EH (cell line): ENCODE measurements around the gene SGSM1.
A peak's percentile ranks its signal among the peaks of the same experiment; 100 is the strongest.
"Not testable (repeated sequence)": the region's sequence is repeated elsewhere in the genome, so short reads cannot be mapped to it uniquely, and the experiment has no call there.

Experiments used
- DNase-seq: peaks from one replicate; pipeline ENCODE4 v3.0.0-alpha.2; 2015; ENCODE audit warnings: low read depth

Gene SGSM1

DNA sequence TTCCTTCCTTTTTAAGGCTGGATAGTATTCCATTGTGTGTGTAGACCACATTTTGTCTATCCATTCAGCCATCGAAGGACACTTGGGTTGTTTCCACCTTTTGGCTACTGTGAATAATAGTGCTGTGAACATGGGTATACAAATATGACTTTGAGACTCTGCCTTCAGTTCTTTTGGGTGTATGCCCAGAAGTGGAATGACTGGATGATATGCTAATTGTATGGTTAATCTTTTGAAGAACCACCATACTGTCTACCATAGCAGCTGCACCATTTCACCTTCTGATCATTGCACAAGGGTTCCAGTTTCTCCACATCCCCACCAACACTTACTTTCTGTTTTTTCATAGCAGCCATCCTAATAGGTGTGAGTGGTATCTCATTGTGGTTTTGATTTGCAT lies 30.3 kb downstream of the SGSM1 start:
- no peak for DNase-seq

DNA sequence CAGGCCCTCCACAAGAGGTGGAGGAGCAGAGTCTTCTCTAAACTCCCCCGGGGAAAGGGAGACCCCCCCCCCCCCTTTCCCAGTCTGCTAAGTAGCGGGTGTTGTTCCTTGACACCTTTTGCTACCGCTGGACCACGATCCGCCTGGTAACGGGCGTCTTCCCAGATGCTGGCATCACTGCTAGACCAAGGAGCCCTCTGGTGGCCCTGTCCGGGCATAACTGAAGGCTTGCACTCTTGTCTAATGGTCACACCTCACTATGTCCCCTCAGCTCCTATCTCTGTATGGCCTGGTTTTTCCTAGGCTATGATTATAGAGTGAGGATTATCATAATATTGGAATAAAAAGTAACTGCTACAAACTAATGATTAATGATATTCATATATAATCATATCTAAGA lies 31.5 kb downstream of the SGSM1 start:
- DNase-seq: not testable (repeated sequence)

DNA sequence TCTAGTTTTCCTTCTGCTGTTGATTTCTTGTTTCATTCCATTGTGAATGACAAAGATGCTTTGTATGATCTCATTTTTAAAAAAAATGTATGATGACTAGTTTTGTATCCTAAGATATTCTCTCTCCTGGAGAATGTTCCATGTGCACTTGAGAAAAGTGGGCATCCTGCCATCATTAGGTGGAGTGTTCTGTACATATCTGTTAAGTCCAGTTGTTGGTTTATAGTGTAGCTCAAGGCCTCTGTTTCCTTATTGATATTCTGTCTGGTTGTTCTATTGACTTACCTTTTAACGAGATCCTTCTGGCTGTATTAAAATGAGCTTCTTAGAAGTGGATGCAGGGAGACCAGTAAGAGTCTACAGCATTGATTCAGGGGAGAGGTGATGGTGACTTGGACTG lies 35.2 kb downstream of the SGSM1 start:
- no peak for DNase-seq

DNA sequence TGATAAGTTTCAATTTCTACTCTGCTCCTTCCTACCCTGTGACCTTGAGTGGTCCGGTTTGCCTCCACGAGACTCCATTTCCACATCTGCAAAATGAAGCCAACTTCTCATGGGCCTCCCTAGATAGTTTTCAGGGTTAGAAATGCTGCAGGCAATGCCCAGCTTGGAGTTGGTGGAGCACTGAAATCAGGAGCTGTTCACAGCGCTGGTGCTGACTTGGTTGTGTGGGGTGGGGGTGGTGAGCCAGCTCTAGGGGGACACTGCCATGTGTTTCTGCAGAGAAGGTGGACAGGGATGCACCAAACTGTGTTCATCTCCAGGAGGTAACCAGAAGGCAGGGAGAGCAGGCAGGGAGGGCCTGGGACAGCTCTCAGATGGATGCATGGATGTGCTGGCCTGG lies 37.0 kb downstream of the SGSM1 start:
- DNase-seq: no peak

DNA sequence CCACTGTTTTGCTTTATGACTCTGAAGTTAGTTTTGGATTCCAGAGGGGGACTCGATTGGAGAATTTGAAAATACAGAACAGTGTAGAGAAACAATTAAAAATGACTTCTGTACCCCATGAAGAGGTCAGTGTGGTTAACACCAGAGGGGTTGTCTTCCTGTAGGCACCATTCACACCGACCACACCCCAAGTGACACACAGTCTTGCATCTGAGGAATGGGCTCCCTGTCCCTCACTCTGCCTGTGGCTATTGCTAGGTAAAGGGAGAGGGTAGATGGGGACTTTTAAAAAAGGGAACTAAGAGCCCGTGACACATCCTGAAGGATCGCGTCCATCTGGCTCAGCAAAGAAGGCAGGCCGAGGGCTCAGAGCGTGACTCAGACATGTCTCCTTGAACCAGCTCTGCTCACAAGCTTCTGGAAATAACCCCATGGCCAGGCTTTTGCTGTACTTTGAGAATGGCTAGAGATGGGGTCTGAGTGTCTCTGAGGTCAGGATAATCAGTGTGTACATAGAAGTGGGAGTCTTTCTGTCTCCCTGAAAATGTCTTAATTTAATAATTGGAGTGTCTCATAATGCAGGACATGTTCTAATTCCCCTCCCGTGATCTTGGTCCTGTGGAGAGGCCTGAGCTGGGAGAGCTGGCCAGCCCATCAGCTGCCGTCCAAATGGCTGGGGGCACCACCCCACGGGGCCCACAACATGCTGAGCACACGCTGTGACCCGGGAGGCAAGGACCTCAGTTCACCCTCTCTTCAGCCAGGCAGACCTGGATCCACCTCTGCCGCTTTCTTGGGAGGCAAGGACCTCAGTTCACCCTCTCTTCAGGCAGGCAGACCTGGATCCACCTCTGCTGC lies 39.3 kb downstream of the SGSM1 start:
- DNase-seq: peak; percentile 55

DNA sequence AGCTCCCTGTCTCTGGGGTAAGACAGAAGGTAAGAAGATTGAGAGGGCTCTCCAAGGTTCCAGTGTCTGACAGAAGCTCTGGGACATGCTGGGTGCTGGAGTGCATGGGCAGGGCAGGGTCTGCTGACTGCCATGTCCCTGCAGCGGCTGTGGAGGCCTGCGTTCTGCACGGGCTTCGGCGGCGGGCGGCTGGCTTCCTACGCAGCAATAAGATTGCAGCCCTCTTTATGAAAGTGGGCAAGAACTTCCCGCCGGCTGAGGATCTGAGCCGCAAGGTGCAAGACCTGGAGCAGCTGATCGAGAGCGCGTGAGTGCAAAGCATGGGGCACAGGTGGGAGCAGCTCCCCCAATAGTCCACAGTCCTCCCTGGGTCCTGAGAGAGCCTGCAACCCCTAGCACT lies 41.5 kb downstream of the SGSM1 start:
- no peak for DNase-seq

DNA sequence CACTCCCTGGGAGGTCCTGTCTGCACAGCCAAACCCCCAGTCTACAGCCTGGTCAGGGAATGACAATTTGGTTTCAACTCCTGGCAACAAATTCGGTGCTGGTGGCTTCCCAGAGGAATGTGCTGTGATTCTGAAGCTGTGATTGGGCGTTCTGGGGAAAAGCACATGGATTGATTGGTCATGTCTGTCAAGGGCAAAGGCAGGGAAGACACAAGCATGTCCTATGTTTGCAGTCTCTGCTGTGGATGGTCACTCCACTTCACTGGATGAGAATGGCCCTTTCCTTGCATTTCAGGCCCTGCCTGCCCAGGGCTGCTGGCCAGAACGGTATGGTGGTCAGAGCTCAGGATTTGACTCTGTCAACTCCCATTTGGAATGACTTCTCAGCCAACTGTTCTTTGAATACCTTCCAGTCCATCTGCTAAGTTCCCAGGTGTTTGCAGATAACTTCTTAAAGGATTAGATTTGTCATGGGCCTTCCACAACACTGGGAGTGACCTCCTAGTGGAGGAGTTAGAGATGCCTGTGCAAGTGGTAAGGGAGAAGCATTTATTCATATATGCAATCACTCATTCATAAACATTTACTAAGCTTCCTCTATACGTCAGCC lies 42.7 kb downstream of the SGSM1 start:
- no peak for DNase-seq

DNA sequence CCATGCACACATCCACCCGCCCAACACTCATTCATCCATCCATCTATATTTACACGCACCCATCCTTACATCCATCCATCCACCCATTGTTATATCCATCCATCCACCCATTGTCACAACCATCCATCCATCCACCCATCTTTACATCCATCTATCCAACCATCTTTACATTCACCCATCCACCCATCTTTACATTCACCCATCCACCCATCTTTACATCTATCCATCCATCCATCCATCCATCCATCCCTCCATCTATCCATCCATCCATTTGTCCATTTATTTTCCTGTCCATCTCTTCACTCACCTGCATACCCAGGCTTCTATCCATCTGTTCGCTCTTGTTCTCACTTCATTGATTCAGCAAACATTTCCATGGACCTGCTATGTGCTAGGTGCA lies 49.8 kb downstream of the SGSM1 start:
- no peak for DNase-seq

DNA sequence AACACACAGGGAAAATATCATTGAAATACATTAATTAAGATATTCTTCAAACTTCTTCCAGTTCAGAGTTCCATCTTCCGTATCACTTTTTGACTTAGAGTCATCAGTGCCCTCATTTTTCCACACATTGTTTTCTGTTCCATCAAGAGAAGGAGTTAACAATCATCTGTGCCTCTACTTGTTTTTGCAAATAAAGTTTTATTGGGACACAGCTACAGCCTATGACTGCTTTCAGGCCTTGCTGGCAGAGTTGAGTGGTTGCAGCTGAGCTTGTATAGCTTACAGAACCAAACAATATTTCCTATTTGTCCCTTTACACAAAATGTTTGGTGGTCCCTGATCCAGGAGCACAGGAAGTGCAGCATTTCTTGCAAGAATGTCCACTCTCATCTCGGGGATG lies 51.6 kb downstream of the SGSM1 start:
- DNase-seq: no peak

DNA sequence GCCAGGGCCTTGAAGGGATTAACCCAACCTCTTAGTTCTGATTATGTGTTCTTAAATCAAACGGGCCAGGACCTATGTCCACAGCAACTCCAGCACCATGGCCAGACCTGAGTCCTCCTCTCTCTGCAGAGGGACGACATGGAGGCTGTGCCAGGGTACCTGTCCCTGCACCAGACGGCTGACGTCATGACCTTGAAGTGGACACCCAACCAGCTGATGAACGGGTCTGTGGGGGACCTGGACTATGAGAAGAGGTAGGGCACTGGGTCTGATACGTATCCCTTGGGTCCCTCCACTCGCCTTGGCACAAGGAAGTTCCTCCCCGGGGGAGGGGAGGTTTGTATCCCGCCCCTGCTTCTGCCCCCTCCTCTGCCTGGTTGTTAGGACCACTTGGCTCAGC lies 53.6 kb downstream of the SGSM1 start:
- DNase-seq: no peak

DNA sequence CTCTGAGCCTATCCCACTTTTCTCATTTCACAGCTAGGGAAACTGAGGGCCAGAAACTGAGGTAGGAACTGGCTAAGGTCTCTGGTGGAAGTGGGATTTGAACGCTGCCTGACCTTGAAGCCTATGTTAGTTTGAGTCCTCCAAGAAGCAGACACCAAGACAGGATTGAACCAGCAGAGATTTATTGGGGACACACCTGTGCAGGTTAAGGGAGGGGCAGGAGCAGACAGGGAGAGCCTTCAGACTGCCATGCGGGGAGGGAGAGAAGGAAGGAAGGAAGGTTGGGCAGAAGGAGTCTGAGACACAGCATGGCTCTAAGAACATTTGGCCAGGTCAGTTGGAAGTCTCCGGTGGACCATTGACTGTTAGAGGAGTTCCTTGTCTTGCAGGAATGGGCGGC lies 59.5 kb downstream of the SGSM1 start:
- no peak for DNase-seq

DNA sequence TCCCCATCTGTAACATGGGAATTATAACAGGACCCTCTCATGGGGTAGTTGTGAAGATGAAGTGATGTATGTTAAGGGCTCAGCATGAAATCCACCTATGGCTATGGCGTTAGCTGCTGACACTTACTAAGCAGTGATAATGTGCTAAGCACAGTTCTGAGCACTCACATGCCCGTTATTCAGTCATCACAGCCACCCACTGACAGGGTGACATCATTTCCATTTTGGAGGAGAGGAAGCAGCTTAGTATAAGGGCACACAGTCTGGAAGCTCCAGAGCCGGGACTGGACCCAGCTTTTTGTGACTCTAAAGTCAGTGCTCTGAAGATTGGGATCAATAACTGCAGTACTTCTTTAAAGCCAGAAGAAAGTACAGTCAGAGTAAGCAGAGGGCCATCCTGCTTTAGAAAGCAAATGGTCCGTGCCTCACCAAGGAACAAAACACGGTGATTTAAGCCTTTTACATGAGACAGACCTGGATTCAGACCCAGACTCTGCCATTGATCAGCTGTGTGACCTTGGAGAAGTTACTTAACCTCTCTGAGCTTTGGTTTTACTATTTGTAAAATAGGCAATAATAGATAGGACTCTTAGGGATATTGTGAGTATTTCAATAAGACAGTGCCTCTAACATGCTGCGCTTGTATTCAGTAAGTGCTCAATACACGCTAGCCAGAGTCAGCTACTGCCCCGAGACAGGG lies 61.5 kb downstream of the SGSM1 start:
- no peak for DNase-seq

DNA sequence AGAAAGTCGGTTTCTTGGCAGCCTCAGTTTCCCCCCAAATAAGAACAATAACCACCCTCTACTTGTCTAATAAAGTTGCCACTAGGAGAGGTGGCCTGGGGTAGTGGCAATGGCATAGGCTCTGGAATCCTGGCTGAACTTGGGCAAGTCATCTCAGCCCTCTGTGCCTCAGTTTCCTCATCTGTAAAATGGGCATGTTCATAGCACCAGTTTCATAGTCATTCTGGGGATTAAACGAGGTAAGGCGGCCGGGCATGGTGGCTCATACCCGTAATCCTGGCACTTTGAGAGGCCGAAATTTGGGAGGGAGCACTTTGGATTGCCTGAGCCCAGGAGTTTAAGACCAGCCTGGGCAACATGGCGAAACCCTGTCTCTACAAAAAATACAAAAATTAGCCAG lies 63.0 kb downstream of the SGSM1 start:
- DNase-seq: no peak

DNA sequence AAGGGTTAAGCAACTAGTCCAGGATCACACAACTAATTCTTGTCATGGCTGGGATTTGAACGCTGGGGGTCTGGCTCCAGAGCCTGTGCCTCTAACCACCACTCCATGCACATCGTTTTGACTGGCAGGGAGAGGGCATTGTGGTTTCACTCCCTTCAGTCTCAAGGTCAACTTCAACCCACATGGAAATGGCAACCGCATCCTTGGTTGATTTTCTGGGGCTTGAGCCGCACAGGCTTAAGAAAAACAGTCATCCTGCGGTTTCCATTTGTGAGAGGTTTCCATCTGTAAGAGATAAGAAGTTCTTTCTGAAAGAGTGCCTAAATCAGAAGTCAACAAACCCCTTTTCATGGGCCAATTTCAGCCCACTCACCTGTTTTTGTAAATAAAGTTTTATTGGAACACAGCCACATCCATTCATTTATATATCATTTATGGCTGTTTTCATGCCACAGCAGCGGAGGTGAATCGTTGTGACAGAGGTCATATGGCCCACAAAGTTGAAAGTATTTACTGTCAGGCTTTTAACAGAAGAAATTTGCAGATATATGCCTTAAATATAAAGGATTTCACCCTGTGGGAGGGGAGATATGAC lies 65.7 kb downstream of the SGSM1 start:
- DNase-seq: no peak

DNA sequence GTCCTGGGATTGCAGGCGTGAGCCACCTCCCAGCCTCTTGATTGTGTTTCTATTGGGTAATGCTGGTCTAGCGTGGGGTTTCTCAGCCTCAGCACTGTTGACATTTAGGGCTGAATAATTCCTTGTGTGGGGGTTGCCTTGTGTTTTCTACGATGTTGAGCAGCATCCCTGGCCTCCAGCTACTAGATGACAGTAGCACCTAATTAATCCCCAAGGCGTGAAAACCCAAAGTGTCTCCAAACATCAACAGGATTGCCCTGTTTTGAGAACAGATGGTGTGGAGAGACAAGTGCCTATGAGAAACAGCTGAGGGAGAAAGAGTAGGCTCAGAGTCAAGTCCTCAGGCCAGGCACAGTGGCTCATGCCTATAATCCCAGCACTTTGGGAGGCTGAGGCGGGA lies 67.2 kb downstream of the SGSM1 start:
- no peak for DNase-seq

DNA sequence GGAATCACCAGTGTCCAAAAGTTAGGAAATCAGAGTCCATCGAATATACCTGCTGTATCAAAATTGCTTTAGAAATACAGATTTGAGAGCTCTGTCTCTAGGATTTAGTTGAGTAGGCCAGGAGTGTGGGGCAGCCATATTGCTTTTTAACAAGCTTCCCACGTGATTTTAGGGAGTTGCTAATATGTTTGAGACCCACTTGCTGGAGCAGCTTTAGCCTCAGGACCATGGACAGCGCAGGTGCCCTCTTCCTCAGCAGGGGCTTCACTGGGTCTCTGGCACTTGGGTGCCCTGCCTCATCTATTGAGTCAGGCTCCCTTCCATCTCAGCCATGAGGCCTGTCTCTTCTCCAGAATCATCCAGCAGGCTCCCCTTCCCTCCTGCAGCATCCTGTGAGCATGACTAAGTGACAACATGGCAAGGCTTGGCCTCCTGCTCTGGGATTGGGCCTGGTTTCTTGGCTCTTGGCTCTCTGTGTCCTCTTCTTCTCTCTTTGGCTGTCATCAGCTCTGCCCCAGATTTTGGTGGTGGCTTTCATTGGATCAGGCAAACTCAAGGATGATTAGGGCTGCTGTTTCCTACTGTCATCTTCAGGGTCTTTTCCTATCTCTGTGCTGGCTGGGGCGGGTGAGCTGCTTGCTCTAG lies 70.0 kb downstream of the SGSM1 start:
- peak; percentile 1 for DNase-seq

DNA sequence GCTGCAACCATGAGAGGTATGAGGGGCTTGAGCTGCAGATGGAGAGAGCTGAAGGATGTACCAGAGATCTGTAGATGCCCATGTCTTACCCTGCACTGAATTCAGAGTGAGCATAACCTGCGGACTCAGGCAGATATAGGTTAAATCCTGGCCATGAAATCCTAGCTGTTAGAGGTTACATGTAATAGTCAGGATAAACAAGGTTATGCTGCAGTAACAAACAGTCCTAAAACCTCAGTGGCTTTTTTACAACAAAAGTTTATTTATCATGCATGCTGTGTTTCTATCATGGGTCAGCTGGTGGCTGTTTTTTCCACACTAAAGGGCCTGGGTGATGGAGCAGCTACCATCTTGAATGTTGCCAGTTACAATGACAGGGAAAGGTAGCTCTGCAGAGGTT lies 70.7 kb downstream of the SGSM1 start:
- DNase-seq: no peak

DNA sequence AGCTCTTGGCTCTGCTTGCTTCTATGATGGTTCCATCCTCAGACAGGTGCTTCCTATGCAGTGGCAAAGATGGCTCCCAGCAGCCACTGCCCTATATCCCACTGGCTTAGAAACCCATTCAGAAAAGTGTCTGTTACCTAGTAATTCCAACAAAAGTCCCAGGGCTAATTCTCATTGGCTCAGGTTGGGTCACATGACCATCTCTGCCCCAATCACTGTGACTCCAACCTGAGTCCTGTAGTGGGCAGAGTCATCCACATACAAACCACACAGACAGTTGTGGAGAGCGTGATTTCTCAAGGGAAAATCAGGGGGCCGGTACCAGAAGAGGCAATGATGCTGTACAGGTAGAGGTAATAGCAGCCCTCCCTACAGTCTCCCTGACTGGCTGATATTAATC lies 73.0 kb downstream of the SGSM1 start:
- no peak for DNase-seq

DNA sequence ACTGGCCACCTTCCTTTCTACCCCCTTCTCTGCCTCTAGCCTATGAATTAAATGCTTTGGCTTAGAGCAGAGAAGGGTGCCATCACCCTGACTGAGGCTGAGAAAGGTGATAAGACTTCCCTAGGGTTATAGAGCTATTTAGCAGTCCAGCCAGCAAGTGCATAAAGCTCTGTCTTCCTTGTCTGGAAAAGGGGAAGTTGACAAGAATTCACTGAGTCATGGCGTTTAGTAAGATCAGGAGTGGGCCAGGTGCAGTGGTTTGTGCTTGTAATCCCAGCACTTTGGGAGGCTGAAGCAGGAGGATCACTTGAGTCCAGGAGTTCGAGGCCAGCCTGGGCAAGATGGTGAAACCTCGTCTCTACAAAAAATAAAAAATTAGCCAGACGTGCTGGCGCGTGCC lies 77.4 kb downstream of the SGSM1 start:
- DNase-seq: no peak

DNA sequence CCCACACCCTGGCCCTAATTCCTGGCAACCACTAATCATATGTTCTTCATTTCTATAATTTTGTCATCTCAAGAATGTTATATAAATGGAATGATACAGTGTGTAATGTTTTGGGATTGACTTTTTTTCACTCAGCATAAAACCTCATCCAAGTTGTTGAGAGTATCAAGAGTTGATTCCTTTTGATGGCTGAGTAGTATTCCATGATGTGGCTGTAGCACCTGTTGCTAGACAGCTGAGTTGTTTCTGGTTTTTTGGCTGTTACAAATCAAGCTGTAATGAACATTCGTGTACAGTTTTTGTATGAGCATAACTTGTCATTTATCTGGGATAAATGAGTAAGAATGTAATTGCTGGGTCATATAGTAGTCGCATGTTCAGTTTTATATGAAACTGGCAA lies 81.2 kb downstream of the SGSM1 start:
- DNase-seq: no peak

DNA sequence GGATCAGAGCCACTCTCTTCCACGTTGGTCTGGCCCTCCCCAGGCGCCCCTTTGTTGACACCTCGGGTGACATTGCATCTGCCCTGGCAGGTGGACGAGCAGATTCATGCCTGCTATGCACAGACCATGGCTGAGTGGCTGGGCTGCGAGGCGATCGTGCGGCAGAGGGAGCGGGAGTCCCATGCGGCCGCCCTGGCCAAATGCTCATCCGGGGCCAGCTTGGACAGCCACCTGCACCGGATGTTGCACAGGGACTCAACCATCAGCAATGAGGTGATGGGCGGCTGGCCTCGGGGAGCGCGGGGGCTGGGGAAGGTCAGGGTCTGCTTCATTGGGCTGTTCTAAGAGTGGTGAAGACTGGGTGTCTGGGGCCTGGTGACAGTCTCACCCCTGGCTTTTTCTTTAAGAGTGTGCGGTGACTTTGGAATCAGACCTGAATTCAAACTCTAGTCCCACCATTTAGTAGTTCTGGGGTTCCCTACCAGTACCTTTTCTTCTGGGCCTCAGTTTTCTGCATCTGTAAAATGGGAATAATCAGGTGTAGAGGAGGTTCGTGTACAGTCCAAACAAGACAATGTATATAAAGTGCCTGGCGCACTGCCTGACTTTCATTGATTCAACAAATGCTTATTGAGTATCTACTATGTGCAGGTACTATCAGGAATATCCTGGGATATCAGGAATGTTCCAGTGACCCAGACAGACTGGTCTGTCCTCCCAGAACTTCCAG lies 87.5 kb downstream of the SGSM1 start:
- DNase-seq: no peak
